Adrenal gland (tissue), 12 donors: ENCODE results near the gene AGAP1. TPM values are rescaled to one million over a fixed set of nuclear protein-coding genes. Genes with fewer than 3 reads are reported as not detected.

Experiments used
- DNase-seq, 7 donors: peaks; one replicate each; pipeline ENCODE4 v3.0.0-alpha.2; 2019 to 2020
- H3K27ac ChIP-seq, 5 donors: fragments of 200-600 bp; sonication (generic) in 4 of 5; 1 replicate in 3 of 5; 2 replicates in 2 of 5; pipeline versions ENCODE4 v1.5.1 to v1.8.0; 2016 to 2020; ENCODE audit warnings: mild to moderate bottlenecking in 1 of 5
- H3K27me3 ChIP-seq: fragments of 200-600 bp; 2 replicates; pipeline ENCODE4 v1.8.0; 2021
- H3K36me3 ChIP-seq, 2 donors: fragments of 200-600 bp; replicated peaks in 1 of 2; 1 replicate in 1 of 2; 2 replicates in 1 of 2; pipeline versions ENCODE4 v1.5.1 to v1.8.0; 2018 to 2022
- H3K4me1 ChIP-seq, 2 donors: fragments of 200-600 bp; replicated peaks in 1 of 2; 1 replicate in 1 of 2; 2 replicates in 1 of 2; pipeline versions ENCODE4 v1.5.1 to v1.8.0; 2018 to 2021
- H3K4me3 ChIP-seq, 4 donors: fragments of 200-600 bp; sonication (generic) in 3 of 4; one replicate each; pipeline ENCODE4 v1.5.1; 2016 to 2018
- H3K9me3 ChIP-seq, 3 donors: fragments of 200-600 bp; sonication (generic) in 1 of 3; replicated peaks in 1 of 3; 1 replicate in 2 of 3; 2 replicates in 1 of 3; pipeline versions ENCODE4 v1.5.1 to v1.8.0; 2016 to 2021
- CTCF ChIP-seq, 6 experiments: fragments of 450-650 bp in 4 of 6; fragments of 200-600 bp in 2 of 6; sonication (generic) in 1 of 6; IDR thresholded peaks; 1 replicate in 5 of 6; 2 replicates in 1 of 6; pipeline versions ENCODE4 v1.5.1 to v1.8.0; 2016 to 2021; ENCODE audit warnings: antibody characterized with exemption in 6 of 6, mild to moderate bottlenecking in 2 of 6, moderate library complexity in 1 of 6
- POLR2A ChIP-seq, 2 donors: fragments of 450-650 bp; IDR thresholded peaks; one replicate each; pipeline ENCODE4 v1.6.1; 2017; ENCODE audit warnings: antibody characterized with exemption in 2 of 2, mild to moderate bottlenecking in 2 of 2, moderate library complexity in 1 of 2
- WGBS, 4 donors: extraction: QIAGEN DNeasy Blood & Tissue Kit in 2 of 4; methylation state at CpG; one replicate each; pipeline versions ENCODE4 v1.1.5 to v1.1.7; 2013 to 2017; 5-methylcytosine and 5-hydroxymethylcytosine counted together
- intact Hi-C, 2 donors: fragments of 100-400 bp; cut with DNase I; formaldehyde crosslinking; loops; one replicate each; pipeline versions ENCODE4 v1.14.1 to v1.15.0; 2022 to 2023
- polyA plus RNA-seq, 3 donors: library from polyadenylated mRNA; stranded (reverse); fragments of 200-250 nt in 2 of 3; fragments of 350-450 nt in 1 of 3; fragmentation: Illumina TruSeq in 1 of 3; extraction: RNeasy Lipid Tissue Mini Kit (QIAGEN cat#74804) in 1 of 3; gene quantifications; one replicate each; pipeline ENCODE4 v1.2.3, GENCODE V29; 2013 to 2014
- total RNA-seq, 9 donors: library from RNA; depleted of rRNA in 4 of 9; stranded (reverse); fragments of >200 nt in 4 of 9; fragments of 120-200 nt in 1 of 9; fragmentation: NEBNext Ultra II Directional in 1 of 9; extraction: Animal tissue kit (Norgen Biotek cat#: 25700) in 1 of 9; gene quantifications; one replicate each; pipeline versions ENCODE4 v1.1.0 to v1.2.4, GENCODE V29; 2013 to 2023
- donor health status: healthy with polysubstance abuse.
- donor health status: Bipolar disorder and iron deficiency.
- donor health status: DM: yes; HTN: yes; CAD: no.
- donor health status: DM: no; HTN: no; CAD: no.
- donor health status: DM: no; HTN: no; CAD: no.
- donor health status: DM: yes; HTN: yes; CAD: no.

The AGAP1 gene
- total and polyA plus RNA-seq, 12 donors, result 5.3 to 29.6 (median 17.7) TPM

- 91 to 95% (median 92%) methylated on average over 7 of the region's 7 CpGs for WGBS, 4 donors
- no peak for DNase-seq
- intact Hi-C loops, result no loop called here
- Histone ChIP-seq H3K4me3 (no peak overlapping the region), H3K27me3 (no peaks in the 10 kb centered on the region), H3K36me3 (no peaks in the 10 kb centered on the region), H3K27ac (no peak overlapping the region), H3K9me3 (no peaks in the 10 kb centered on the region), H3K4me1 (no peaks in the 10 kb centered on the region)
- no peak for TF ChIP-seq POLR2A (IDR thresholded peaks at IDR 0.05)
- TF ChIP-seq CTCF (IDR thresholded peaks at IDR 0.05), result no peak
Observed at GRCh38 chr2:235722869-235723268, 229.0 kb downstream of the AGAP1 start.

GRCh38 chr2:235723371-235723770, 229.5 kb downstream of the AGAP1 start:
- DNase-seq, result no peak
- Histone ChIP-seq H3K36me3 (no peaks in the 10 kb centered on the region), H3K27ac (no peak overlapping the region)

GRCh38 chr2:235723811-235724465, 230.1 kb downstream of the AGAP1 start:
- H3K4me1 ChIP-seq, result no peaks in the 10 kb centered on the region
- no peaks in the 10 kb centered on the region for H3K36me3 ChIP-seq
- H3K27me3 ChIP-seq, result no peaks in the 10 kb centered on the region
- no peaks in the 10 kb centered on the region for H3K9me3 ChIP-seq
- no peak overlapping the region for H3K27ac ChIP-seq
- no peak for DNase-seq
- TF ChIP-seq POLR2A (IDR thresholded peaks at IDR 0.05) (no peak), CTCF (IDR thresholded peaks at IDR 0.05) (no peak)
- 90 to 93% (median 91%) methylated on average over 7 to 16 of the region's 16 CpGs for WGBS, 4 donors
- intact Hi-C loops, result no loop called here
- H3K4me3 ChIP-seq, result no peak overlapping the region

More at GRCh38 chr2:235723371-235723770, 229.5 kb downstream of the AGAP1 start:
- TF ChIP-seq CTCF (IDR thresholded peaks at IDR 0.05), result no peak
- no peak for TF ChIP-seq POLR2A (IDR thresholded peaks at IDR 0.05)
- Histone ChIP-seq H3K4me1 (no peaks in the 10 kb centered on the region), H3K9me3 (no peaks in the 10 kb centered on the region), H3K27me3 (no peaks in the 10 kb centered on the region), H3K4me3 (no peak overlapping the region)
- intact Hi-C loops, result no loop called here
- 91 to 97% (median 94%) methylated on average over 5 to 6 of the region's 6 CpGs for WGBS, 4 donors

GRCh38 chr2:235725016-235725489, 231.2 kb downstream of the AGAP1 start:
- Histone ChIP-seq H3K4me1 (no peaks in the 10 kb centered on the region), H3K4me3 (no peak overlapping the region), H3K36me3 (no peaks in the 10 kb centered on the region), H3K27me3 (no peaks in the 10 kb centered on the region), H3K9me3 (no peaks in the 10 kb centered on the region), H3K27ac (peak overlapping the region in 1 of 5 donors; percentile 31)
- no peak for TF ChIP-seq POLR2A (IDR thresholded peaks at IDR 0.05)
- TF ChIP-seq CTCF (IDR thresholded peaks at IDR 0.05), result no peak
- 70 to 77% (median 73%) methylated on average over 7 to 8 of the region's 8 CpGs for WGBS, 4 donors
- intact Hi-C loops, result no loop called here
- peak in 1 of 7 donors; percentile 4 for DNase-seq
